OCI-LY3 (cell line): Measurements from ENCODE around the gene FXYD4.

ENCODE experiments used
- H2AFZ ChIP-seq: fragments of 200-600, 300-600 bp; shearing (Covaris generic); 2 replicates; pipeline ENCODE4 v1.6.0; 2014; ENCODE audit warnings: antibody characterized with exemption, low read depth, low read length
- H3K27ac ChIP-seq: fragments of 200-600, 300-600 bp; sonication (generic); 2 replicates; pipeline ENCODE4 v1.5.1; 2014; ENCODE audit warnings: mild to moderate bottlenecking, low read length, moderate library complexity, mixed read lengths
- H3K27me3 ChIP-seq: fragments of 200-600, 300-600 bp; sonication (generic); 2 replicates; pipeline ENCODE4 v1.6.1; 2014; ENCODE audit warnings: low read depth, low read length, mixed read lengths
- H3K36me3 ChIP-seq: fragments of 200-600, 300-600 bp; sonication (generic); replicated peaks from 2 replicates; pipeline ENCODE3; 2014; ENCODE audit warnings: low read depth, low read length, mixed read lengths
- H3K4me1 ChIP-seq: fragments of 300-600, 200-600 bp; sonication (generic); 2 replicates; pipeline ENCODE4 v1.6.1; 2014; ENCODE audit warnings: low read length, mixed read lengths
- H3K4me2 ChIP-seq: fragments of 200-600, 300-600 bp; sonication (generic); 2 replicates; pipeline ENCODE4 v1.6.1; 2014; ENCODE audit warnings: low read length, mixed read lengths
- H3K4me3 ChIP-seq: fragments of 300-600, 200-600 bp; sonication (generic); 2 replicates; pipeline ENCODE4 v1.5.1; 2014; ENCODE audit warnings: antibody characterized with exemption, mild to moderate bottlenecking, low read length, moderate library complexity
- H3K79me2 ChIP-seq: fragments of 300-600, 200-600 bp; shearing (Covaris generic); 2 replicates; pipeline ENCODE4 v1.6.1; 2014; ENCODE audit warnings: mild to moderate bottlenecking, low read length, mixed read lengths
- H3K9ac ChIP-seq: fragments of 300-600, 200-600 bp; shearing (Covaris generic); 2 replicates; pipeline ENCODE4 v1.6.0; 2014; ENCODE audit warnings: mild to moderate bottlenecking, low read length, moderate library complexity
- H3K9me3 ChIP-seq: fragments of 200-600, 300-600 bp; shearing (Covaris generic); 2 replicates; pipeline ENCODE4 v1.6.1; 2014; ENCODE audit warnings: low read length, mixed read lengths; ENCODE audit not compliant: insufficient read depth
- H4K20me1 ChIP-seq: fragments of 200-600, 300-600 bp; sonication (generic); 2 replicates; pipeline ENCODE4 v1.6.1; 2016; ENCODE audit warnings: low read length, mixed read lengths; ENCODE audit not compliant: insufficient read depth
- CTCF ChIP-seq: fragments of 200-600, 300-600 bp; sonication (generic); IDR thresholded peaks from 2 replicates; pipeline ENCODE4 v1.5.1; 2014; ENCODE audit warnings: antibody characterized with exemption, low read length, low read depth
- EZH2phosphoT487 ChIP-seq: fragments of 200-600 bp; shearing (Covaris generic); IDR thresholded peaks from 2 replicates; pipeline ENCODE4 v1.6.1; 2018; ENCODE audit warnings: antibody characterized with exemption, mixed run types, low read depth

The FXYD4 gene

DNA sequence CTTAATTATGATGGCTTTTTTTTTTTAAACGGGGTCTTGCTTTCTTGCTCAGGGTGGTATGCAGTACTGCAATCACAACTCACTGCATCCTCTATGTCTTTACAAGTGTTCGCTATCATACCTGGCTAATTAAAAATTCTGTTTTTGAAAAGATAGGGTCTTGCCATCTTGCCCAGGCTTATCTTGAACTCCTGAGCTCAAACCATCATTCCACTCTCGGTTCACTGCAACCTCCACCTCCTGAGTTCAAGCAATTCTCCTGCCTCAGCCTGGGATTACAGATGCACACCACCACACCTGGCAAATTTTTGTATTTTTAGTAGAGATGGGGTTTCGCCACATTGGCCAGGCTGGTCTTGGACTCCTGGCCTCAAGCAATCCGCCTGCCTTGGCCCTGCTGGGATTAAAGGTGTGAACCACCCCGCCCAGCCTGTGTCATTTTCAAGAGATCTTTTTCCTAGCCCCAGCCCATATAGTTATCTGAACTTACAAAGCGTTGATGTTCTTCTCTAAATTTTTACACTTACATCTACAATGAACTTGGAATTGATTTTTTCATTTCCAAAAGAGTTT, 31.5 kb downstream of the FXYD4 start:
- Histone ChIP-seq H3K27ac (no peak overlapping the region), H3K4me3 (peak overlapping the region; percentile 99), H3K36me3 (peaks cover 33% of the 10 kb centered on the region), H3K27me3 (no peaks in the 10 kb centered on the region), H2AFZ (no peak overlapping the region), H3K4me1 (peaks cover 64% of the 10 kb centered on the region), H3K4me2 (peak overlapping the region; percentile 98), H4K20me1 (peaks cover 78% of the 10 kb centered on the region), H3K9ac (peak overlapping the region; percentile 16; the same call in 1 of the 2 replicates), H3K79me2 (peaks cover 100% of the 10 kb centered on the region), H3K9me3 (no peaks in the 10 kb centered on the region)
- TF ChIP-seq CTCF (no peak), EZH2phosphoT487 (no peak)

- Histone ChIP-seq H3K4me1 (peaks cover 59% of the 10 kb centered on the region), H3K79me2 (peaks cover 98% of the 10 kb centered on the region), H3K4me3 (peak overlapping the region; percentile 99), H3K27me3 (no peaks in the 10 kb centered on the region), H3K27ac (peak overlapping the region; percentile 34), H3K9me3 (no peaks in the 10 kb centered on the region), H3K9ac (peak overlapping the region; percentile 57), H3K36me3 (peaks cover 35% of the 10 kb centered on the region), H2AFZ (no peak overlapping the region), H3K4me2 (peak overlapping the region; percentile 98), H4K20me1 (peaks cover 72% of the 10 kb centered on the region)
- no peak for TF ChIP-seq CTCF
- no peak for TF ChIP-seq EZH2phosphoT487
Measured at GRCh38 chr10:43403911-43404703, 32.7 kb downstream of the FXYD4 start.

DNA sequence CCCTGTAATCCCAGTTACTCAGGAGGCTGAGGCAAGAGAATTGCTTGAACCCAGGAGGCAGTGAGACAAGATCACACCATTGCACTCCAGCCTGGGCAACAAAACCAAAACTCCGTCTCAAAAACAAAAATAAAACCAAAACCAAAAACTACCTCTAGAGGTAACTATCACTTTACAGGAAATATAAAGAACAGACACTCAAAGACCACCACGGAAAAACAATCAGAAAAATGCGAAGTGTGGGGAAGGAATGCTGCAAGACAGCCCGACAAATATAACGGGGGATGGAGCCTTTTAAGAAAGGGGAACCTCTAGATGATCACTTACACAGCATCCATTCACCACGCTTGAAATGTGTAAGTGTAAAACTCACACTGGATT, 33.3 kb downstream of the FXYD4 start:
- H2AFZ ChIP-seq = no peak overlapping the region
- H3K79me2 ChIP-seq = peaks cover 96% of the 10 kb centered on the region
- TF ChIP-seq CTCF (no peak), EZH2phosphoT487 (no peak)
- peaks cover 66% of the 10 kb centered on the region for H4K20me1 ChIP-seq
- peaks cover 30% of the 10 kb centered on the region for H3K36me3 ChIP-seq
- peaks cover 53% of the 10 kb centered on the region for H3K4me1 ChIP-seq
- H3K4me3 ChIP-seq = peak overlapping the region; percentile 99
- H3K27ac ChIP-seq = peak overlapping the region; percentile 34
- peak overlapping the region; percentile 98 for H3K4me2 ChIP-seq
- no peaks in the 10 kb centered on the region for H3K9me3 ChIP-seq
- H3K9ac ChIP-seq = peak overlapping the region; percentile 57
- H3K27me3 ChIP-seq = no peaks in the 10 kb centered on the region

- peak overlapping the region; percentile 98 for H3K4me2 ChIP-seq
- no peaks in the 10 kb centered on the region for H3K27me3 ChIP-seq
- peaks cover 23% of the 10 kb centered on the region for H3K36me3 ChIP-seq
- H3K9me3 ChIP-seq = no peaks in the 10 kb centered on the region
- H3K27ac ChIP-seq = peak overlapping the region; percentile 96
- peaks cover 71% of the 10 kb centered on the region for H3K79me2 ChIP-seq
- H4K20me1 ChIP-seq = peaks cover 42% of the 10 kb centered on the region
- H3K9ac ChIP-seq = peak overlapping the region; percentile 99
- H3K4me1 ChIP-seq = peaks cover 34% of the 10 kb centered on the region
- TF ChIP-seq CTCF = no peak
- TF ChIP-seq EZH2phosphoT487 = no peak
- H2AFZ ChIP-seq = no peak overlapping the region
- H3K4me3 ChIP-seq = peak overlapping the region; percentile 99
Measured at GRCh38 chr10:43407148-43407575, 35.7 kb downstream of the FXYD4 start.
